Cortex of kidney (tissue), 1 donor: ENCODE measurements around the gene SYNDIG1L.
"Not testable (repeated sequence)": the region's sequence is repeated elsewhere in the genome, so short reads cannot be mapped to it uniquely, and the experiment has no call there.

Experiments
- DNase-seq: peaks from one replicate; lab custom pipeline; 2025; lab: John Stamatoyannopoulos, UW

Gene SYNDIG1L

GRCh38 chr14:74426202-74426582 lies at the start of gene SYNDIG1L:
Gene SYNDIG1L, minus strand, starts transcription at chr14:74426210. Its CDS starts 16,466 bp downstream, at chr14:74409744.
- DNase-seq = no peak

GRCh38 chr14:74475678-74476077 lies 49.7 kb upstream of the SYNDIG1L start:
- no peak for DNase-seq

DNA sequence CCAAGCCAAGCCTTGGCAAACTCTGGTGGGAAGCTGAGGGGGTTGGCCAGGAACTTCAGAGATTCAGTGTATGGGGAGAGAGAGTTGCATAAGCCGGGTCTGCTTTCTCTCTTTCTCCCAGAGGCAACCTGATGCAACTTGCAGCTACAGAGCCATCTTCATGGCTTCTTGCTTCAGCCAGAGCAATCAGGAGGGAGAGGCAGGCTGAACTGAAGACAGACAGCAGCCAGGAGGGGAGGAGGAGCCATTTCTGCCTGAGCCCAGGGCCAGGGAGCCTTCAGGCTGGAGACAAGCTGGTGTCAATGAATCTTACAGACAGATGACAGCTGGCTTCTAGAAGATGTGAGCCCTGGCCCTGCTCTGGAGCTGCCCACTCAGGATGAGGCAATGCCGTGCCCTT lies 48.4 kb upstream of the SYNDIG1L start:
- no peak for DNase-seq

DNA sequence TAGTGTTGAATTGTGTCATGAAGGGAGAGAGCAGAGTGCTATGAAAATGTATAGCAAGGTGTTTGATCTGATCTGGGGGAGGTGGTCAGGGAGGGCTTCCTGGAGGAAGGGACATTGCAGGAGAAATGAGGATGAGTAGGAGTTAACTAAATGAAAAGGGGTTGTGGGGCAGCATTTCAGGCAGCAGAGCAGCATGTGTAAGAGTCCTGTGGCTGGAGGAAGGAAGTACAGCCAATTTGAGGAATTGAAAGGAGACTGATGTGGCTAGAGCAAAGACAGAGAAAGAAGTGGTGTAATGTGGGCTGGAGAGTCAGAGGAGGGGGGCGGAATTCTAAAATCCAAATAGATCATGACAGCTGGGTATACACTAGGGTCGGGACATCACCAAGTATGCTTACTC lies 46.6 kb upstream of the SYNDIG1L start:
- no peak for DNase-seq

GRCh38 chr14:74469548-74470518 lies 43.8 kb upstream of the SYNDIG1L start:
- no peak for DNase-seq

GRCh38 chr14:74468513-74468912 lies 42.5 kb upstream of the SYNDIG1L start:
- no peak for DNase-seq

GRCh38 chr14:74465335-74465734 lies 39.3 kb upstream of the SYNDIG1L start:
- DNase-seq = no peak

DNA sequence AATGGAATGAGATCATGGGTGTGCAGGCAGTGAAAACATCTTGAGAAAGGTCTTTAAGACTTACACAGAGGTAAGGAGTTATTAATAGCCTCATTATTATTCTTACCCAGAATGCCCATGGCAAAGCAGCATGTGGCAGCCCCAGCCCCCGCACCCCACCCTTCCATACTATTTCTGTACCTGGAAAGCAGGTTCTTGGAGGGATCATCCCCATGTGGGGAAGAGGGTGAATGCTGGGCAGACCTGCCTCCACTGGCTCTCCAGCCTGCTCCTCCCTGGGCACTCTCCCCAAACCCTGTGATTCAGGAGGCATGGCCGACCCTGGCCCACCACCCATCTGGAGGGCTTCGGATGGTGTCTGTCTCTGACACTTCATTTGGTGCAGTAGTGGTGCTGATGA lies 38.8 kb upstream of the SYNDIG1L start:
- no peak for DNase-seq

- no peak for DNase-seq
Measured at GRCh38 chr14:74463697-74464096, 37.7 kb upstream of the SYNDIG1L start.

- DNase-seq = no peak
Measured at GRCh38 chr14:74462993-74463392, 37.0 kb upstream of the SYNDIG1L start.

- no peak for DNase-seq
Measured at GRCh38 chr14:74459976-74460375, 34.0 kb upstream of the SYNDIG1L start.

- DNase-seq = no peak
Measured at GRCh38 chr14:74459289-74459946, 33.4 kb upstream of the SYNDIG1L start.

GRCh38 chr14:74457565-74457895 lies 31.5 kb upstream of the SYNDIG1L start:
- DNase-seq = no peak

DNA sequence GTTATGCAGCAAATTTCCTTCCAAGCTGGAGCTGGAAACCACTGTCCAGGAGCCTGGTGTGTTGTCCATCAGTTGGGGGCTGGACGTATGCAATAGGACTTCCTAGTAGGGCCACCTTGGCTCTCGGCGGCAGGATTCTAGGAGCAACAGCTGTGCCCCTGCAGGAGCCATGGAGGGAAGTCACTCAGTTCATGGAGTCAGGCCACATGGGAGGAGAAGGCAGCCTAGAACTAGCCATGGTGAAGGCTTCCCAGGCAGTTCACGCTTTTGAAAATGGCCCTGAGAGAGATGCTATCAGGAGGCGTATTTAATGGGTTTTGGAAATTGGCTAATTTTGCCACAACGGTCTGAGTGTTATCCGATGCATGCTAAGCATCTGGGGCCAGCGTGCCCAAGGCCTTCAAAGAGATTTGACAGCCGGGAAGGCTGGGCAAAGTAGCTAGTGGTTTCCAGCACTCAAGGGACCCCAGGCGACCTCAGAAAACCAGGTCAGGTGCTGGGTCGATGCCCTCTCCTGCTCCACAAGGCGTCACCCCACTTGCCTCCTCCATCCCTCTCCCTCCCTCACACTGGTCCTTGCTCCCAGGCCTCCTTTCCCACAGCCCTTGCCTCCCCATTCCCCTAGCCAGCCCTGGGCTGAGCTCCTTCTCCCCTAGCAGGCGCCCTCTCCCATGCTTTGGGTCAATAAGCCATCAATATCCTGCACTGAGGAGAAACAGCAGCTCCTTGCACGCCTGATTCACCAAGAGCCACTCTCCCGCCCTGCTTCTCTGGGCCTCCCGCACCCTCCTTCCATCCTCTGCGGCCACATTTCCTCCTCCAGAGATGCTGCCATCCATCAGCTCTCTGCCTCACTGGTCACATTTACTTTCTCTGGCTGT lies 30.9 kb upstream of the SYNDIG1L start:
- DNase-seq = no peak

- DNase-seq = not testable (repeated sequence)
Measured at GRCh38 chr14:74454397-74454796, 28.4 kb upstream of the SYNDIG1L start.

GRCh38 chr14:74444866-74445265 lies 18.9 kb upstream of the SYNDIG1L start:
- no peak for DNase-seq

- DNase-seq = no peak
Measured at GRCh38 chr14:74442757-74443156, 16.7 kb upstream of the SYNDIG1L start.

GRCh38 chr14:74441113-74441512 lies 15.1 kb upstream of the SYNDIG1L start:
- DNase-seq = no peak

- no peak for DNase-seq
Measured at GRCh38 chr14:74438351-74438915, 12.4 kb upstream of the SYNDIG1L start.

GRCh38 chr14:74437496-74438053 lies 11.6 kb upstream of the SYNDIG1L start:
- no peak for DNase-seq

DNA sequence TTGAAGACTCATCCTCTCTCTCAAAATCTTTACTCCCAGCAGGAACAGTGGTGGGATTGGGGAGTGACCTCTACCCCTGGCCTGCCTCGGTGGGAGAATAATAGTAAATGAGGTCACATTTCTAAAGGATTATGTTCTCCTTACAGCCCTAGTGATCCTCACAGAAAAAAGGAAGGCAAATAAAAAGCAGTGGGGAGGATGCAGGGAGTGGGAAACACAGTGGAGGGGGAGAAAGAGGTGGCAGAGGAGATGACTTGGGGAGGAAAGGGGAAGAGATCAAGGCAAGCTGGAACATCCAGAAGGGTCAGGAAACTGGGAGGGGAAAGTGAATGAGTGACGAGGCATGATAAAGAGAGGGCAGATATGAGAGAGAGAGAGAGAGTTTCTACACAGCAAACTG lies 8.3 kb upstream of the SYNDIG1L start:
- DNase-seq = no peak

DNA sequence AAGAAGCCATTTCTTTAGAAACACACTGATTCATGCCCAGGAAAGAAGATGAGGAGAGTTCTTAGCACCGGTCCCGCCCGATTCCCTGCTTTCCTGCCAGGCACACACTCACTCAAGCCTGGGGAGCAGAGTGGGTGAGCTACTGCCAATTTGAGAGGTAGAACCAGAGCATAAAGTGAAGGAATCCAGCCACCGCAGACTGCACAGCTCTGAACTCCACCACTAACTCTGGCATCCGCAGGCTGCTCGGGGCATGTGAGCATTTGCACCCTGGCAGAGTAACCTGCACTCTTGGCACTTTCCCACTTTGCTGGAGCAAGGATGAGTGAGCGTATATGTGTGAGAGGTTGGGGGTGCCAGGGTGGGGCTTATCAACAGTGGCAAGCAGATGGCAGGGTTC lies 4.0 kb upstream of the SYNDIG1L start:
- DNase-seq = no peak
